Measurements from ENCODE around the gene TTLL6.
A peak's percentile ranks its signal among the peaks of the same experiment; 100 is the strongest.

Gene TTLL6

GRCh38 chr17:48804936-48805411 lies 12.1 kb downstream of the TTLL6 start (continued):
- TF ChIP-seq EGR2 (tag by site-specific recombination; IDR thresholded peaks at IDR 0.05; ENCODE audit: low read depth) (no peak), ZNF776 (tag by site-specific recombination; IDR thresholded peaks at IDR 0.05; ENCODE audit: borderline replicate concordance) (no peak), KLF9 (tag by site-specific recombination; IDR thresholded peaks at IDR 0.05; ENCODE audit: low read depth) (no peak), WT1 (tag by site-specific recombination; IDR thresholded peaks at IDR 0.05) (no peak), ZNF184 (tag by site-specific recombination; IDR thresholded peaks at IDR 0.05) (no peak), ZNF16 (tag by site-specific recombination; IDR thresholded peaks at IDR 0.05; ENCODE audit: low read depth) (no peak), ZSCAN30 (tag by site-specific recombination; IDR thresholded peaks at IDR 0.05) (no peak), ZNF2 (tag by site-specific recombination; IDR thresholded peaks at IDR 0.05) (0 out of 2 replicates have a peak, but pooled peaks have one; percentile 19), ZNF221 (tag by site-specific recombination; IDR thresholded peaks at IDR 0.05; ENCODE audit: borderline replicate concordance) (no peak), ZBTB21 (tag by site-specific recombination; IDR thresholded peaks at IDR 0.05) (no peak), TCF7L2 (IDR thresholded peaks at IDR 0.05; ENCODE audit: borderline replicate concordance, low read depth, low read length) (no peak), KLF8 (tag by site-specific recombination; IDR thresholded peaks at IDR 0.05) (no peak), ZNF791 (tag by site-specific recombination; IDR thresholded peaks at IDR 0.05) (no peak), REPIN1 (tag by site-specific recombination; IDR thresholded peaks at IDR 0.05; ENCODE audit: low read depth) (no peak), ZBTB49 (tag by site-specific recombination; IDR thresholded peaks at IDR 0.05; ENCODE audit: low read depth) (no peak), ZIC2 (tag by site-specific recombination; IDR thresholded peaks at IDR 0.05) (peak; percentile 76), GLIS1 (tag by site-specific recombination; IDR thresholded peaks at IDR 0.05) (peak; percentile 48; the same call in 1 of the 2 replicates), YY2 (tag by site-specific recombination; IDR thresholded peaks at IDR 0.05) (no peak), ZNF341 (tag by site-specific recombination; IDR thresholded peaks at IDR 0.05; ENCODE audit: low read depth) (no peak), ZNF76 (tag by site-specific recombination; IDR thresholded peaks at IDR 0.05; ENCODE audit: borderline replicate concordance, low read depth) (no peak), ZNF404 (tag by site-specific recombination; IDR thresholded peaks at IDR 0.05) (no peak), ZBTB44 (tag by site-specific recombination; IDR thresholded peaks at IDR 0.05) (peak; percentile 77), ZNF114 (tag by site-specific recombination; IDR thresholded peaks at IDR 0.05) (no peak), CTCF (tag by site-specific recombination; IDR thresholded peaks at IDR 0.05) (peak; percentile 76), ELK4 (IDR thresholded peaks at IDR 0.05; ENCODE audit: borderline replicate concordance, low read depth, low read length) (no peak), ZBTB17 (tag by site-specific recombination; IDR thresholded peaks at IDR 0.05) (no peak), ZNF830 (tag by site-specific recombination; IDR thresholded peaks at IDR 0.05; ENCODE audit: low read depth) (no peak), ZNF274 (IDR thresholded peaks at IDR 0.05; ENCODE audit: low read length) (no peak), ZNF274 (tag by site-specific recombination; IDR thresholded peaks at IDR 0.05; ENCODE audit: borderline replicate concordance) (no peak), ZNF433 (tag by site-specific recombination; IDR thresholded peaks at IDR 0.05; ENCODE audit: low read depth) (no peak), ZNF549 (tag by site-specific recombination; IDR thresholded peaks at IDR 0.05) (no peak), ZNF155 (tag by site-specific recombination; IDR thresholded peaks at IDR 0.05) (no peak), FEZF1 (tag by site-specific recombination; IDR thresholded peaks at IDR 0.05) (no peak), ZNF157 (tag by site-specific recombination; IDR thresholded peaks at IDR 0.05) (no peak), SETDB1 (IDR thresholded peaks at IDR 0.05; ENCODE audit: insufficient read length, low read length) (no peak), ZXDB (tag by site-specific recombination; IDR thresholded peaks at IDR 0.05) (0 out of 2 replicates have a peak, but pooled peaks have one; percentile 18)

Measured in HEK293 (cell line).